HG02610 (cell line): ENCODE data around the gene CKMT2.

Experiments used
- ATAC-seq: cut with Tn5 transposase; IDR thresholded peaks from one replicate; pipeline ENCODE4 v1.9.1; 2021; ENCODE audit warnings: mild to moderate bottlenecking, moderate library complexity; ENCODE audit not compliant: unreplicated experiment

Gene CKMT2

DNA sequence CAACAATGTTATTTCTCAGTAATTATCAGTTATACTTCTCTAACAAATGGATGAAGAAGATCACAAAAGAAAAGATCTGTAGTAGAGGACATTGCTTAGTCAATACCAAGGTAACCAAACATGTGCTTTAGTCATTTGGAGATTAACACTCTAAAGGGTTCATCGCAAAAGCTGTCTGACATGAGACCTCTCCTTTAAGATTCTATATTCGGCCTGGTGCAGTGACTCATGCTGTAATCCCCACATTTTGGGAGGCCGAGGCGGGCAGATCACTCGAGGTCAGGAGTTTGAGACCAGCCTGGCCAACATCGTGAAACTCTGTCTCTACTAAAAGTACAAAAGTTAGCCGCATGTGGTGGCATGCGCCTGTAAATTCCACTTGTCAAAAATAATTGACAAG lies 18.3 kb upstream of the CKMT2 start:
- ATAC-seq = peak; percentile 40

DNA sequence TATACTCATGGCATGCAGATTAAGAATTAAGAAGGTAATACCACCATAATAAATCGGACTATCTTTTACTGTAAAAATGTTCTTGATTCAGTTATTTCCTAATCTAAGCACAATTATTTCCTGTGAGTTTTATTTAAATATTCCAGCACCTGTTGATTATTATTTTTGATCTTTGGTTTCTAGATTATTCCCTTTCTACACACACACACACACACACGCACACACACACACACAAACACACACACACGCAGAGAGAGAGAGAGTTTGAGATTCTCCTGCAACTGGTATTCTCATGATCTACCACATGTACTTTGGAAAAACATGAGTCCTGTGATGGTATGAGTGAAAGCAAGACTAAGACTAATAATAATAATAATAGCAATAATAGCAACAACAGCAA lies 17.0 kb upstream of the CKMT2 start:
- no peak for ATAC-seq

DNA sequence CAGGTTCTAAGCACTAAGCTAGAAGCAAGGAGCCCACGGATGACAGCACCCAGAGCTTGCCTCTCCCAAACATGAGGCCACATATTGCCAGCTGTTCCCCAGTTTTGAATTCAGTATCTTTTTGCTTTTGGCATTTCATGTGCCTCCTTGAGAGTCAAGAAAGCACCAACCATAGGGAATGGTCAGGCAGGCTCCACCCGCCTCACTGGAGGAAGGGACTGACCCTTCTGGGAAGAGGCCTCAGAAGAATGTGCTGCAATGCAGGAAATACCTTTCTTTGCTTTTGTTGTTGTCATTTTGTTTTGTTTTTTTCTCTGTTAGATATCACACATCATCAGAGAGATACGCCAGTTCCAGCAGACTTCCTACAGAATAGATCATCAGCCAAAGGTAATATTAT lies 13.7 kb upstream of the CKMT2 start:
- ATAC-seq = no peak

DNA sequence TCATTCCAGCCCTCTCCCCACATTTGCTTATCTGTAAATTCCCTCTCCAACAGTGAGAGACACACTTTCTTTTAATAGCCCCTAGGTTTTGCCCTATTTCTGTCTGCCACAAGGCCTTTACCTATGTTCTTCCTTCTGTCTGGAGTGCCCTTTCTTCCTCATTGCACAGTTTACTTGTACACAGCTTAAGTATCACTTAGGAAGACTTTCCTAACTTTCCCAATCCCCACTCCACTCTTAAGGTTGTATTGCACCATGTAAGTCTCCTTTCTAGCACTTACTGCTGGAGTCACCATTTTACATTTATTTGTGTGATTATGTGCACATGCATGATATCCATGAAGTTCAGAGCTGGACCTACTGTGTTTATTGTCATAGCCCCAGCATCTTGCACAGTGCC lies 10.8 kb upstream of the CKMT2 start:
- no peak for ATAC-seq

DNA sequence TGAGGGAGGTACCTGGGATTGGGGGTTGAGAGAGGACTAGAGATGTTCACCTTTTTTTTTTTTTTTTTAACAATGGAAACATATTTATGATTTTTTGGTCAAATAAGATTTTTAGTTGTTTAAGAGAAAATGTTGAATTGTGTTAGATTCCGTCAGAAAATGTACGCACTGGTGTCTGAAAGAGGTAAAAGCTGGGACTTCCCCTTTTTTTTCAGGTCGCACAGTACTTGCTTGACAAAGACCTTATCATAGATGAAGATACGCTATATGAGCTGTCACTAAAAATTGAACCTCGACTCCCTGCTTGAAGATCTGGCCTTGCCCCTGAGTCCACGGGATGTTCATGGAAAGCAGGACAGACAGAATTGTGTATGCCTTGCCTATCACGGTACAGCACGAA lies 7.7 kb upstream of the CKMT2 start:
- no peak for ATAC-seq

DNA sequence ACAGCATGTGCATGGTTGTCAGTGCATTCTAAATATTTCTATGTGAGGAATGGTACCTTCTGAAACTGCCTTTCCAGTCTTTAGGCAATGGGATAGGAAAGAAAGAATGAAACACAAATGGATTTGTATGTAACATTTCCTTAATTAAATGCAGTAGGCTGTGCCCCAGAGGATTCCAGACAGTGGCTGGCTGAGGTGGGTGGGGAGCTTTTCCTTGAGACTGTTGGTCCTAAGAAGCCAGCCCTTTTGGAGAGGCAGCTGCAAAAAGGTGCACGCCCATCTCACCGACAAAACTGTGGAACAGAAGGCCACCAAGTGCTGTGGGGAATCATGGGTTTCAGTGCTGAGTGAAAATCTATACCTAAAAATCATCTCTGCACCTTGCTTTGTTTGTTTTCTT lies 6.8 kb upstream of the CKMT2 start:
- no peak for ATAC-seq

DNA sequence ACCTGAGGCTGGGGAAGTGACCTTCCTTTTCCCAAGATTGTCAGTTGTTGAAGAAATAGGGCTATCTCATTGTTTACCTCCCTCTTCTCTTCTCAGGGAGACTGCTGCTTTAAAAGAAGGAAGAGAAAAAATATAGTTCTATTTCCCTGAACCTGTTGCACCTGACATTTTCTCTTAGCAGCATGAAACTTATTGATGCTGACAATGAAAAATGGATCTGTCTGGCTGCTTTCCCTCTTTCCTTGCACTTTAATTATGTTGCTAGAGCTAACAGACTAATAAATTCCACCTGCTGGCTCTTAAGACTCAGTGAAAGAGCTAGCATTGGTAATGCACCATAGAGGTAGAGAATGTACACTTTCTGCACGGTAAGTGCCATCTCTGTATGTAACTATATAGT lies 6.2 kb upstream of the CKMT2 start:
- ATAC-seq = no peak

DNA sequence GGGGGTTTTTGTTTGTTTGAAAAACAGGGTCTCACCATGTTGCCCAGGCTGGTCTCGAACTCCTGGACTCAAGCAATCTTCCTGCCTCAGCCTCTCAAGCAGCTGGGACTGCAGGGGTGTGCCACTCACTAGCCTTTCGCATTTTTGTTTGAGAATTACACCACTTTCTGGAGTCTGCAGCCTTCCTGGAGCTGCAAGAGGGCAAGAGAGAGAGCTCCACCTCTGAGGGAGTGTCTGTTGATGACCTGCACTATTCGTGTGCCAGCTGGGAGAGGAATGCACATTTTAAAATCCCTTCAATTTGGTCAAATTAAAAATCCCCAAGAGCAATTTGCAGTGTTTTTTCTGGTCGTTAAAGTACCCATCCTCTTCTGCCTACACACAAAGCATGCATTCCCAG lies 5.0 kb upstream of the CKMT2 start:
- ATAC-seq = no peak

DNA sequence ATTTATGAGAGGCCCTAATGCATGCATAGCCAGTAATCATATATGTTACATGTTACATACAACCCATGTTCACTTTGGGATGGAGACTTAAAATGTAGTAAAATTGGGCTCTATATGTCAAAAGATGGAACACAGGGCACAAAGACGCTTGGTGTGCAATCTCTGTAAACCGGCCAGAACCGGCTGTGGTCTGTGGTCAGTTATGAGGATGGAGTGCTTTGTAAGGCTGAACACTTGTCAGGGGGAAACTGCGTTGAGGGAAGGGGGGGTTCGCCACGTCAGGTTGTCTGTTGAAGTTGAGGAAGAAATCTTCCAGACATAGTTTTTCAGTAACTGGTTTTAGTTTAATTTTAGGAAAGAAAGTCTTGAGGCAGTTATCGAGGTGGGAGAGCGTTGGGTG lies 2.7 kb upstream of the CKMT2 start:
- no peak for ATAC-seq

DNA sequence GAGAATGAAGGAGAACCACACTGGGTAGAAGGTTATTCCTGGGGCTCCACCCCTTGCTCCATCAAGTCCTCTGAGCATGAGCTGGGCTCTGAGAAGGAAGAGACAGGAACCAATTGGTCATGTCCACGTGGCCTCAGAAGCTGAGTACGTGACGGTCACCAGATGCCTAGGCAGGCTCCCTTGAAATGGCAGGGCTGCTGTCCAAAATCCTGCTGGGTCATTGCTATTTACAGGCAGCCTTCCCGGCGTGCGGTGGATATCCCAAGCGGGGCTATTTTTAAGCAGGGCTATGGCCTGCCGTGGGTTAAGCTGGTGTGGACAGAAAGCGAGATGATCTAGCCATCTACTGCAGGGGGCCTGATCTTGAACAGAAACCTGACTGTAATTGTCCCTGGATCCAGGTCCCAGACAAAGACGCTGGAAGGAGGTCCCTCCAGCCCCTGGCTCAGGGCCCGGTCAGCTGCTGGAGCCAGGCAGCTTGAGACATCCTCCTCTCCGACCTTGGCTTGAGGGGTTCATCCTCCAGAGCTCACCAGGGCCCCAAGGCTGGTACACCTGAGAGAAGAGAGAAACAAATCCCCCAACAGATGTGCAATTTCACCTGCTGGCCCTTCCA lies 550 bp upstream of the CKMT2 start:
- no peak for ATAC-seq

DNA sequence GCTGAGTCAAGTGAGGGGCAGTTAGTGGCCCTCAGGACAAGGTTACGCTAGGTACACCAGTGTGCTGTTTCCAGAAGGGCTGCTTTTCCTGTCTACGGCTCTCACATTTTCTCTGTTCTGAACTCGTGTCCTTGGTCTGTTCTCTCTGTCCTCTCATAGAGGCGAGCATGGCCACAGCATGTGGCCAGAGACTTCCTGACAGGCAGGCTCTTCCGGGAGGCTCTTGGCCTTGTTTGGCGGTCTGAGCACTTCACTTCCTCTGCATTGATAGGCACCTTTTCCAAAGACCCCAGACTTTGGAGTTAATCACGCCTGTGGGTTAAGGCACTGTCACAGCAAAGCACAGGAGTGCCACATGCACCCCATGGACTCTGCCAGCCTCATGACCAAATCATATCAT lies 1.2 kb downstream of the CKMT2 start:
- ATAC-seq = no peak

DNA sequence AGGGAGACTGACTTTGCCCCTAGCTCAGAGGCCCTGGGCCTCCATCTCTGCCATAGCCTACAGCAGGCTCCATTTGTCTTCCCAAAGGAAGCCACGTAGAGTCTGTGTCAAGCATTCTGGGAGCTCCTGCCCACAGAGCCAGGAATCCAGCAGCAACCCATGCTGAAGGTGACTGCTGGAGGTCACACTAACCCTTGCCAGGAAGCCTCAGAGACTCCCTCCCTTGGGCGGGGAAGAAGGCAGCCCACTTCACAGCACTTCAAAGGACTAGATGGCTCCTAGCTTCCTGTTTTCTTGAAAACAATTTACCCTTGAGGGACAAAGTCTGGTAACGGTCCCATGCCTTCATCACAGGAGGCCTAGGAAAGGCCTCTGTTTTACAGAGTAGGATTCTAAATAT lies 1.7 kb downstream of the CKMT2 start:
- no peak for ATAC-seq

DNA sequence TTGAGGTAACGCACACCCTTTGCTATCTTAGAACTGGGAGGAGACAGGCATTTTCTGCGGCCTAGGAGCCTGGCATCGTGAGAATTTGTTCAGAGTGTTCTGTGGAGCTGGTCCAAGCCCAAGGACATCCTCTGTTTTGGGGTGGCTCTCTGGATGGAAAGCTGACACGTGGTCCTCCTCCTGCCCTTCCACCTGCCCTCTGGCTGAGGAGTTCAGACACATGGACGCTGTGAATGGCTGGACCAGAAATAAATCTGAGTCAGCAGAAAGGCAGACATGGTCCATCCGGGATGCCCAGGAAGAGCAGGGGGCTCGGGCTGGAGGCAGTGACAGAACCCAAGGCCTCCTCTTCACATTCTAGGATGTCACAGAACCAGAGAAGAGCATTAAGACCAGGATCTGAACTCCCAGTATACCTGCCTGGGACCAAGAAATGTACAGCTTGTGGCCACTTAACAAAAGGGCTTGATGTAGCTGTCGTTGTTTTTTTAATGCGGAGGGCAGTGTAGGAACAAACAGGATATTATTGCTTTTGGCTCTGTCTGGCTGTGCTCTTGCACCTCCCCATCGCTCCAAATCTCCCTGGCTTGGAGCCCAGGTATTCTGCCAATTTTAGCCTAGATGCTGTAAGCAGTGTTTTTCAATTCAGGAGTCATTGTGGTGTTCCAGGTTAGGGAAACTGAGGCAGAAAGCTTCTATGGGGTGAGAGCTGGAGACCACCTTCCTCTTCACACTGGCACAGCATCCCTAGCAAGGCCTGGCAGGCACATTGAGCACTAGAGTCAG lies 2.4 kb downstream of the CKMT2 start:
- no peak for ATAC-seq

DNA sequence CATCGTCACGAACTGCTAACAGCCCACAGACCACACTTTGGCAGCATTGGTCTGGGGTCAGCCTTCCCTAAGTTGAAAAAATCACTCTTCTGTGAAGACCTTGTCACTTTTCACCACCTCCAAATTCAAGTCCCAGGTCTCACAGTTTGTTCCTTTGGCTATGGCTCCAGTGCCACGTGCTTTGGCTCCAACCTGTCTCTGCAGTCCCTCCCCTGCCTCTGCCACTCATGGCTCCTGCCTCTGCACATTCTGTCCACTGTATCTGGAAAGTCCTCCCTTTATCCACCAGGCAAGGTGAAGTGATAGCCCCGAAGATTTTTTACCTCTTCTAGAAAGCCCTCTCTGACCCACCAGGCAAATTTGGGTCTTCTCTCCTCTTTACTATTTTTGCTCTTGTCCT lies 5.3 kb downstream of the CKMT2 start:
- ATAC-seq = no peak

DNA sequence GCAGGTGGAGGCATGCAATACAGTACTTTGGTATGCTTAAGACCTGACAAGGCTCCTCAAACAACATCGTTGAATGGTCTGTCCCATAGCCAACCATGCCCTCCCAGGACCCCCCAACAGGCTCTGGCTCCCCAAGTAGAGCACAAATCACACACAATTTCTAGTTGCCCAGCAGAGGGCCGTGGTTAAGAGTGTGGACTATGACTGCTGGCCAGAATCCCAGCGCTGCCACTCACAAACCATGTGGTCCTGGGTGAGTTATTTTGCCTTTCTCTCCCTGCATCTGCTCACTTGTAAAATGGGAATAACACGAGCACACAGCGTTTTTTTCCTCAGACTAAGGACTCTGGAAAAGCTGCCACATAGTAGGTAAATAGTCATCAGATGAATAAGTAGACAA lies 6.5 kb downstream of the CKMT2 start:
- no peak for ATAC-seq

DNA sequence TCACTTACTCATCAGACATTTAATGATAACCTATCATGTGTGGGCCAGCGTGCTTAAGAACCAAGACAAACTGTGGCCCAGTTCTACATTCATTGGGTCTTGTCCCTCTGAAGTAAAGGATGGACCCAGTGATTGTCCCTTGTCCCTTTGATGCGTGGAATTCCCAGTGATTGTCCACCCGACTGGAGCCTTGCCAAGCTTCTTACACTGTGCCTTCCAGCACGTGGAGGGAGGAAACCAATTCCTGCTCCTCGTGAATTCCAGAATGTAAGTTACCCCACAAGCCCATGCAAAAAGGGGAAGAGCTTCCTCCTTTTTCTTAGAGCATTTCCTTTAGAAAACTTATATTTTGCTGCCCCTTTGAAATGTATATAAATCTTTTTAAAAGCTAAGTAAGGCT lies 7.9 kb downstream of the CKMT2 start:
- no peak for ATAC-seq

DNA sequence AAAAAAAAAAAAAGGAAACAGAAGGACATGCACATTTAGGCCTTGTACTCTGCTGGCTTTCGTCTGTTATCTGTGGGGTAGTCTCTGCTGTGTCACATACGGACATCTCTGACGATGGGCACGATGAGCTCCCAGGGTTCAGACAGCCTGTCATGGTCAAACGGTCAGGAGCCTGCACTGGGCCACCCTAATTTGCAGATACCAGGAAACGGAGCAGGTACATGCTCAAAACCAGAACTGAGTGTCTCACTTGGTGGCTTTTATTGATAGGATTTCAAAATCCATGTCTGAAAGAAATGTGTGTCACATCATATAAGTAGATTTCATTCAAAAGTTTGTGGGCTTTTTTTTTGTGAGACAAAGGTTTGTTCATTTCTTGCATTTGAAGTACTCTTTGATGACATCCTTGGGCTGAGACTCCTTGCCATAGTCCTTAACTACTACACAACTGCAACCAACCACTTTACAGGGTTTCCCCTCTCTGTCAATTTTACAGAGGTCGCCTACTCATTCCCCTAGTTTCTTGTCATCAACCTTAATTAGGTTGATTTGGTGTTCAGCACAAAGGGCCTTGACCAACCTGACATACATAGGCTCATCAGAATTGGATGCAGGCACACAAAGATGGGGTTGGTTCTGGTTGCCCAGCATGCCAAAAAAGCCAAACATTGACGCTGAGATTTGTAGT lies 9.0 kb downstream of the CKMT2 start:
- no peak for ATAC-seq

DNA sequence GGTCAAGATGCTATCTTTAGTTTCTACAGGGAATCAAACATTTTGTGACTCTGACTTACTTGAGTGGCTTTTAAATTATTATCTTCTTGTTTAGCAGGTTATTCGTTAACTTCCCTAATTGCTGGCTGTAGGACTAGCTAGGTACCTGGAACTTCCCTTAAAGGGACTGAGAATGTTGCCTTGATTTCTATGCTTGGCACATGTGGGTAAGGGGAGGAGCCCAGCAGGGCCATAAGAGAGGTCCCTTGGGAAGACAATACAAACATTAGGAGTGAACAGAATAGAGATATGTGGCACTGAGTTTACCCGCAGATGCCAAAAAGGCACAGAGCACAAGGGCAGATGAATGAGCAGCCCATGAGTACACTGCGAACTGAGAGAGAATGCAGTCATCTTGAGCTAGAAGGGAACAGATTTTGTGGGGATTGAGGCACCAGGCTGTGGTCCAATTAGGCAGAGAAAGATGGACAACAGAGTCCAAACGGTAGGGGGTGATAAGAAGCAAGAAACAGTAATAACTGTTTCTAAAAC lies 9.8 kb downstream of the CKMT2 start:
- ATAC-seq = no peak

DNA sequence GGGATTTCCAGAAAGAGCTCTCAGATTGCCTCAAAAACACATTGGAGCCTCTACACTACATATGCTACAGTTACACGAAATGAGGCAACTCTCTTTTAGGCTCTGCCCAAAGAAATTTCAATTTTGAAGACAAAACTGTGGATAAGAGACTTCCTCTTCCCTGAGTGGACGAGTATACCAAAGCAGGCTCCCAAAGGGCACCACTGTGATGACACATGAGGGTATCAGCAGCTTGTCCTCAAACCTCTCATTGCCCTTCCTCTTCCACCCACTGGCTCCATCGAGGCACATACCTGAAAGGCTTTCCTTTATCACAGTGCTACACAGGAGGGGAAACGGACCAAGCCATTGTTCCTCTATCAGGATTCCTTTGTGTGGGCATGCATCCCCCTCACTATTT lies 11.3 kb downstream of the CKMT2 start:
- ATAC-seq = no peak

DNA sequence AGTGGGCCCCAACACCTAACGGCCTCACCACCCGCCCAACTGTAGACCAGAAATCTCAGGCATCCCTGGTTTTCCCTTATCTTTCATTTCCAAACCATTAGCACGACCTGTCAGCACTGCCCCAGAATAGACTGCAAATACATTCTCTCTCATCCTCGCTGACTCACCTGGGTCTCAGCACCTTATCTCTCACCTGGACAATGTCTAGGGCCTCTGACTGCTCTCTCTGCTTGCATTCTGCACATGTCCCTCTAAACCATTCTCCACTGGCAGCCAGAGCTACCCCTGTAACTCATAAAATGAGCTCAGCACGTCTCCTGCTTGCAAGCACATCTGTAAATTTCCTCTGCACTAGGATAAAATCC lies 12.7 kb downstream of the CKMT2 start:
- no peak for ATAC-seq

DNA sequence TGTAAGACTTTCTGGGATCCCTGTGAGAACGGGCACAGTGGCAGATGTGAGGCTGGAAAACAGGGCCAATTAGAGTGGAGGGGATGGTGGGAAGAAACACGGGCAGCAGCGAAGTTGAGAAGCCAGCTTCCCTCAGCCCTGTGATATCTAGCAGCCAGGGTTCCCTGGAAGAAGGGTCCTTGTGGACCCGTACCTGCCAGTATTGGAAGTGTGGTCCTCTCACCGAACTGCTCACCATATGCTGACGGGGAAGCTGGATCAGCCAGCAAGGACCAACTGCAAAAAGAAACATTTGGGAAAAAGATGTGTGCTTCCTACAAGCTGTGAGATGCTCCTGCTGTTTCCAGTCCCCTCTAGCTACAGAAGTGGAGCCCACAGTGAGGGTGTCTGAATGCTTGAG lies 13.6 kb downstream of the CKMT2 start:
- ATAC-seq = no peak

DNA sequence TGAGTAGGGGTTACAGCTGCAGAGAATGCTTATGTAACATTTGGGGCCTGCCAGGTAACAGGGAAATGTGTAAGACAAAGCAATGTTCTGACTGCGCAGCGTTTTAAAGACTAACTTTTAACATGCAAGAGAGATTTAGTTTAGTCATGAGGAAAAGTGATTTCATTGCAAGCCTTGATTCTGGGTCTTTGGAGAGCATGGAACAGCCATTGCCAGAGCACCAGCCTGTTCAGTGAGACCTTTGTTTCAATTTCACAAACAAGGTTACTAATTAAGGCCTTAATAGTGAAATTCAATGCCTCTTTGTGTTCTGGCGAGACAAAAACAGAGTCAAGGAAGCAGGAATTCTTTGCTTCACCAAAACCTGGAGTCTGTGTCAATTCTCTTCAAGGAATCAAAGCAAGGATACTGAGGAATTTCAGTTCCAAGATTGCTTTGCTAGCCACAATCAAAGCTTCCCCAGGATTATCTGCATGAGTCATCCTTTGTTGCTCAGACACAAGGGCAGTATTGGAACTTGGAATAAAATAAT lies 14.4 kb downstream of the CKMT2 start:
- ATAC-seq = no peak
